HG03095 (cell line): ENCODE data around the gene PACRG.

Experiments used
- ATAC-seq: cut with Tn5 transposase; IDR thresholded peaks from one replicate; pipeline ENCODE4 v1.9.1; 2021; ENCODE audit warnings: moderate library complexity; ENCODE audit not compliant: unreplicated experiment

The PACRG gene

DNA sequence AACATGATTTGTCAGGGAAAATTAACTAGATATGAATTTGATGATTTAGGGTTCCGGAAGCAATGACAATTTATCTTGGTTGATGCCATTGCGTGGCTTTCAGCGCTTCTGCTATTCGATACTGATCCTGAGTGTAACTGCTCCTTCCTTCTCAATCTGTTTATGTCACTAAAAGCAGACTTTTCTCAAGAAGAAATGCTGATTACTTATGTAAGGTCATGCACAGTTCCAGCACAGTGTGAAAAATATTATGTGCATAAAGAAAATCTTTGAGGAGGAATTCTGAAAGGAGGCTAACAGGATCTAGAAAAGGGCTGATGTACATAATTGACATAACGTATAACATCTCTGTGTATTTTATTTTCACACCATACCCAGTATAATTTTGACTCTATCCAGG is 336.6 kb downstream of the PACRG start:
- no peak for ATAC-seq

DNA sequence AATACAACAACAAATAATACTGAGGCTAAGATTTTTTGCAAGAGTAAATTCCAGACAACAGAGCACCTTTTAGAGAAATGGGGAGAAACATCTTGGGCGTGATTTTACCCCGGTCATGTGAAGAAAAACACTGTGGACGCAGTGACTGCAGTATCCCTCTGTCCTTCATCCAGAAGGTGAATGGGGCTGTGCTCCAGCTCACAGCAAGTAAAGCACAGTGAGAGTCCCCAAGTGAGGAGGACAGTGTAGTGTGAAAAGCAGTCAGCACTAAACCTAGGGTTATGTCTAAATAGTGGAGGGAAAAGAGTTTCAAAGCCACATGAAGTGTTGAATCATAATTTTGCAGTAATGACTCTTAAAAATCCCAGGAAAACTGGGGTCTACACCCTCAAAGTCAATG is 338.4 kb downstream of the PACRG start:
- no peak for ATAC-seq

DNA sequence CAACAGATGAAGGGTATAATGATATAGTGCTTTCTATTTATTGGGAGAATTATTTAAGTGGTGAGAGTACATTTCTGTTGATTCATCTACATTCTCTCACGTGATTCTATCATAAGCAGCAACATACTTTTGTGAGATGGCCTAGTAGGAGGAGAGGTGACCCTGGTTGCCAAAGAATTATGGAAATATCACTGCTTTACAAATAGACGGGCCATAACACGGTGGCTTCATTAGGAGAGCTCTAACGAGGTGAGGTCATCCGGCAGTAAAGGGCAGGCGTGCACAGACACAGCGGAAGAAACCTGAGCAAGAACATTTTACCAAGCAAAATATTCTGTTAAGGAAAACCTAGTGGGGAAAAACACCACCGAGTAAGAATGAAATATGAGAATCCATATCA is 349.4 kb downstream of the PACRG start:
- no peak for ATAC-seq

DNA sequence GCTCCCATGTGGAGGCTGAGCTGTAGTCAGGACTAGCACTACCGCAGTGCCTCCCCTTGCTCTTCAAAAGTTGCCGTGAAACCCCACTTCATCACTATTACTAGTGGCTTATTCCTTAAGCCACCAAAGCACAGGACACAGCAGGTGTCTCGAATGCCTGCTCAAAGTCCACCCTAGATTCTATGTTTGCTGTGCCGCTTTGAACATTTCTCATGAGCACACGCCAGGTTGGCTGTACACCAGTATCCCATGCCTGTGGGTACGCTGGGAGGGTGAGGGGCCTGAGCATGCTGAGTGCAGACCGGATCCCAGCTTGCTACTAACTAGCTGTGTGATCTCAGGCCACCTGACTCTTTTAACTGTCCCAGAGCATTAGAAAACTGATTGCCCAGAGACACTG is 350.9 kb downstream of the PACRG start:
- ATAC-seq, result no peak

- no peak for ATAC-seq
These were observed 352.5 kb downstream of the PACRG start for GRCh38 chr6:163080228-163080627.

DNA sequence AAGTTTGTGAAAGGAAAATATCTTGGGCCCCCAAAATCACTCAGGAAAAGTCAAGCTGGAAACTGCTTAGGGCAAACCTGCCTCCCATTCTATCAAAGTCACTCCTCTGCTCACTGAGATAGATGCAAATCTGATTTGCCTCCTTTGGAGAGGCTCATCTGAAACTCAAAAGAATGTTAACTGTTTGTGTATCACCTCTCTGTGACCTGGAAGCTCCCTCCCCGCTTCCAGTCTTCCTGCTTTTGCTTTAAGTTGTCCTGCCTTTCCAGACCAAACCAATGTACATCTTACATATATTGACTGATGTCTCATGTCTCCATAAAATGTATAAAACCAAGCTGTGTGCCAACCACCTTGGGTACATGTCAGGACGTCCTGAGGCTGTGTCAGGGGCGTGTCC is 355.4 kb downstream of the PACRG start:
- no peak for ATAC-seq

DNA sequence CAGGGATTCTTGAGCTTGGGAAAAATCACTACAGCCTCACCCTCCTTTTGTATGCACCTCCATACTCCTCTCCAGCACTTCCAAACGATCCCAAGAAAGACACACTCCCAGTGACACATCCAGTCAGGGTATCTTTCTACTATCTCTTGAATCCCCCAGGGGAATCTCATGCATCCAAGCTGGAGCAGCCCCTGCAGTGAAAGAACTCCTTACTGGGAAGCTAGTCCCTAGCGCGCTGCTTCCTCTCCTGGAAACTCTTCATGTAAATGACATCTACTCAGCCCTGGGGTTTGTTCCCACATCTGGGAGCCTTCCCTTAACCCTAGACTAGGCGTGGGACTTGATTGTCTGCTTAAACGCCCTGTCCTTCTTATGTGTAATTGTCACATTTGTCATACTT is 357.7 kb downstream of the PACRG start:
- ATAC-seq, result no peak

- ATAC-seq, result no peak
These were observed 358.3 kb downstream of the PACRG start for GRCh38 chr6:163085861-163086623.

- no peak for ATAC-seq
These were observed 358.8 kb downstream of the PACRG start for GRCh38 chr6:163086624-163086920.

DNA sequence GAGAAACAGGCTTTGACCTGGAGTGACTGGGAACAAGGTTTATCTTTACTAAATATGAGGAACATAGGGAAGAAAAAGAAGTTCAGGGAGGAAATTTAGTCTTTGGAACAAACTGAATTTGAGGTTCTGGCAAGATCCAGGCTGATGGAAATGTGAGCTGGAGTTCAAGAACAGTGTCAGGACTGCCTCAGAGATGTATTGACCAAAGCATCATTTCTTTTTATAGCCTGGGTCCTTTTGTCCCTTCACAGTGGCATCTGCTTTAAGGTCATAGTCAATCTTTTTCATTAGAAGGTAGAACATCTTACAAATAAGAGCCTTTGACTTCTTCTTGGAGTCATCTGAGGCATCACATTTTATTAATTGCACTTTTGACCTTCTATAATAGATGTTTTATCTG is 360.2 kb downstream of the PACRG start:
- no peak for ATAC-seq

DNA sequence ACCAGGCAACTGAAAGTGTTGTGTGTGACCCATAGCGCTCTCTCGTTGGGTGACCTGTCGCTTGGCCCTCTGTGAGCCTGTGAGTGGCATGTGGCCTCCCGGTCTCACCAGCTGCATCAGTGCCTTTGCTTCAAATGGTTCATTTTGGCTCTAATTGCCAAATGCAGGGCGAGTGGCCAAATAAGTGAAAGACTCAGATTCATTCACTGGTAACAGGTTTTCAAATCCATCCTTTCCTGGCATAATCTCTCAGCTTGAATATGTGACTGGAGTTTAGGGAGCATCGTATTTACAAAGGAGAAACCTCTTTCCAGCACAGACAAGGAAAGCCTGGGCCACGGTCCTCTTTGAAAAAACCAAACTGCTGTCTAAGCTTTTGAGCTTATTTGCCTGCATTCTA is 365.1 kb downstream of the PACRG start:
- ATAC-seq, result no peak

GRCh38 chr6:163094881-163095280 is 367.1 kb downstream of the PACRG start:
- no peak for ATAC-seq

DNA sequence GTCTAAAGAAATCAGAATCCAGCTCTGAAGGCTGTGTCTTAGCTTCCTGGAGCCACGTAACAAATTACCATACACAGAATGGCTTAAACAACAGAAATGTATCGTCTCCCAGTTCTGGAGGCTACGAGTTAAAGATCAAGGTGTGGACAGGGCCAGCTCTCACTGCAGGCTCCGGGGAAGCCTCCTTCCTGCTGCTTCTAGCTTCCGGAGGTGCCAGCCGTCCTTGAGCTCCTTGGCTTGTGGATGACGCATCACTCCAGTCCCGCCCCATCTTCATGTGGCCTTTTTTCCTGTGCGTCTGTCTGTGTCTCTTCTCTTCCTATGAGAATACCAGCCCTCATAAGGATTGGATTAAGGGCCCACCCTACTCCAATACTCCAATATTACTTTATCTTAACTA is 367.6 kb downstream of the PACRG start:
- ATAC-seq, result no peak

DNA sequence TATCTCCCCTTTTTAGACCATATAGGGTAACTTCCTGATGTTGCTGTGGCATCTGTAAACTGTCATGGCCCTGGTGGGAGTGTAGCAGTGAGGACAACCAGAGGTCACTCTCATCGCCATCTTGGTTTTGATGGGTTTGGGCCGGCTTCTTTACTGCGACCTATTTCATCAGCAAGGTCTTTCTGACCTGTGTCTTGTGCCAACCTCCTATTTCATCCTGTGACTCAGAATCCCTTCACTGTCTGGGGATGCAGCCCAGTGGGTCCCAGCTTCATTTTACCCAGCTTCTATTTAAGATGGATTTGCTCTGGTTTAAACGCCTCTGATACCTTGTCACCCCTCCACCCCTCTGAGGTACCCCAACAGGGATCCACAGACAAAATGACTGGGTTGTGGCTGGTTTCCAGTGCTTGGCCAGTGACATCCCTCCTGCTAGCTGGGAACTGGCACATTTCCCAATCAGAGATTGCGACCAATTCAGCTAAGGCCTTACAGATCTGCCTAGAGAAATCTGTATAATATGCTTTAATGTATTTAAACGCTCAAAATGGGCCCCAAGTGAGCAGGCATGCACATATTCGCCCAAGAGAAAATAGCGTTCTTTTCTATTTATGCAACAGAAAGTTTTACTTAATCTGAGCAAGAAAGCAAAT is 371.2 kb downstream of the PACRG start:
- no peak for ATAC-seq

DNA sequence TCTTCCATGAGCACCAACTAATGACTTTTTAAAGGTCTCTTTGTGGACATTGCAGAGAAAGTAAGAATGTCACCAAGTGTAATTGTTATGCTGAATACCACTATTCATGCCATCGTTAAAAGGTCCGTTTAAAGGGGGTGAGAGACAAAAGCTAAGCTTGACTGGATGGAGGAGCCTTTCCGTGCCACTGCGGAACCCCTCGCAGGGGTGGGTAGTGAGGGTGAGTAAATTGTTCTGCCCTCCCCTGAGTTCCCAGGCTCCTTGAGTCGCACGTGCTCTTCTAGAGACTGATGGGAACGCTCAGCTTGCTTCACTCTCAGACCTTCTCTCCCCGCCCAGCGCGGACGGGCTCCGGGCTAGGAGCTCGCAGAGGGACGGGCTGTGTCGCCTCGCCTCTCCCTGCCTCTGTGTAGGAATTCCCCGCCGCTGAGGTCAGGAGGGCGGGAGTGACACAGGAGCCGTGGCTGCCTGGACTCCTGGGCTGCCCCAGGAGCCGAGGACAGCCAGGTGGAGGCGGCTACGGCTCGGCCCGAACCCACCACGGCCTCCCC is 371.9 kb downstream of the PACRG start:
- ATAC-seq, result no peak

DNA sequence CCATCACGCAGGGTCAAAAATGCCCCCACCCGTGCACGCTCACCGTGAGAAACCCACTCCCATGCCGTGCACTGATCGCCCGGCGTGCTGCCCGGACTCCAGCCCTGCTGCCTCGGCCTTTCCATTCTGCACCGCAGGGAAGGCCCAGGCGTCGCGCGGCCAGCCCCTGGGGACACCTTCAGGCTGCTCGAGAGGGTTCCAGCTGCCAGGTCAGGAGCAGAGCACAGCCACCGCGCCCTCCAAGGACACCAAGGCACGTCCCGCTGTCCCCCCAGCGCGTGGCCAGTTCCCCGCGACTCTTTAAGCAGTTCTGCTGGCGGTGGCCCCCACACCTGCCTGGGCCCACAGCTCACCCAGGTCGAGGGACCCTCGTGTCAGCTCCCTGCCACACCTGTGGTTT is 372.5 kb downstream of the PACRG start:
- ATAC-seq, result no peak

GRCh38 chr6:163113358-163113962 is 385.7 kb downstream of the PACRG start:
- no peak for ATAC-seq

DNA sequence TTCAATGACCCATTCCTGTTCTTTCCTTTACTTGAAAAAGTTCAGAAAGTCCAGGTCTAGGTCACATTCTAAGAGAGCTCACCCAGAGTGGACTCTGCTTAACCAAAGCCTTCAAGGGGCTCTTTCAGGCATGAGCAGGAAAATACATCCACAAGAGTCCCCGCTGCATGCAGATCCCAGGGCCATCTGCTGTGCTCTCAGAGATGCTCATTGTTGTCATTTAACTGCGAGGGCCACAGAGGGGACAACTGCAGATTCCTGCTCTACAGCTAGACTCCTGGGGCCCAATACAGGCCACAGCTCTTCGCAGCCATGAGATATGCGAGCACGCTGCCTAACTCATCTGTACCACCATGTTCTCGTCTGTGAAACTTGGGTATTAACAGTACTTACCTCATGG is 391.2 kb downstream of the PACRG start:
- no peak for ATAC-seq

- no peak for ATAC-seq
These were observed 392.4 kb downstream of the PACRG start for GRCh38 chr6:163120223-163120622.

GRCh38 chr6:163121270-163121669 is 393.5 kb downstream of the PACRG start:
- ATAC-seq, result no peak

- ATAC-seq, result no peak
These were observed 394.6 kb downstream of the PACRG start for GRCh38 chr6:163122365-163122764.

- no peak for ATAC-seq
These were observed 395.3 kb downstream of the PACRG start for GRCh38 chr6:163123098-163123497.
